UCSD-AML1 (cell line): ENCODE measurements around the gene NBPF3.
"Not testable (repeated sequence)": the region's sequence is repeated elsewhere in the genome, so short reads cannot be mapped to it uniquely, and the experiment has no call there.

Experiments
- DNase-seq: peaks from one replicate; lab custom pipeline; 2025; ENCODE audit not compliant: unreplicated experiment; lab: John Stamatoyannopoulos, UW

NBPF3 gene

DNA sequence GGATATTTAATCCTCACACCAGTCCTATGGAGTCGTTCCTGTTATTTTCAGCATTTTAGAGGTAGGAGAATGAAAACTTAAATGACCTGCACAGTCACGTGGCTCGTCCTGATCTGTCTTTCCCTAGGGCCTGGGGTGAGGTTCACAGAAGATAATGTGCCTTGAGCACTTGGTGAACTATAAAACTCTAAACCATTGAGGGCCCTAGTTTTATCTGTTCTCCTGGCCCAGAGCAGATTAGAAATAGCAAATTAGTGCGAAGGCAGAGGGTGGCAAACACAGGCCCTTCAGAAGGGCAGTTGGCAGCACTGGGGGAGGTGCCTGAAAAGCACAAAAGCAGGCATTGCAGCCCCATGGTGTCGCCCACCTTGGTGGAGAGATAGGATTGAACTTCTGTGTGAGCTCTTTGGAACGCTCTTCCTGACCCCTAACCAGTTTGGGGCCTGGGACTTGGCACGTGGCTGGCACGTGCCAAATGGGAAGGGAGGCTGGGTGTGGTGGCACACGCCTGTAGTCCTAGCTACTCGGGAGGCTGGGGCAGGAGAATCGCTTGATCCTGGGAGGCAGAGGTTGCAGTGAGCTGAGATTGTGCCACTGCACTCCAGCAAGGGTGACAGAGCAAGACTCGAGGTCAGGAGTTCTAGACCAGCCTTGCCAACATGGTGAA lies 1.2 kb upstream of the NBPF3 start:
- DNase-seq: not testable (repeated sequence)

DNA sequence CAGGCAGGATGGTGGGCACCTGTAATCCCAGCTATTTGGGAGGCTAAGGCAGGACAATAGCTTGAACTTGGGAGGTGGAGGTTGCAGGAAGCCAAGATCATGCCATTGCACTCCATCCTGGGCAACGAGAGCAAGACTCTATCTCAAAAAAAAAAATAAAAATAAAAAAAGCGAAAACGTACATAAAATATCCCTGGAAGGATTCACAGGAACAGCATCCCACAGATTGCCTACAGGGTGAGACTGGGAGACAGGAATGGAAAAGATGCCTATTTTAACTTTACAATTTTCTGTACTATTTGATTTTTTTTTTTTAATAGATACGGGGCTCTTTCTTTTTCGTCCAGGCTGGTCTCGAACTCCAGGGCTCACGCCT lies 604 bp upstream of the NBPF3 start:
- no peak for DNase-seq

DNA sequence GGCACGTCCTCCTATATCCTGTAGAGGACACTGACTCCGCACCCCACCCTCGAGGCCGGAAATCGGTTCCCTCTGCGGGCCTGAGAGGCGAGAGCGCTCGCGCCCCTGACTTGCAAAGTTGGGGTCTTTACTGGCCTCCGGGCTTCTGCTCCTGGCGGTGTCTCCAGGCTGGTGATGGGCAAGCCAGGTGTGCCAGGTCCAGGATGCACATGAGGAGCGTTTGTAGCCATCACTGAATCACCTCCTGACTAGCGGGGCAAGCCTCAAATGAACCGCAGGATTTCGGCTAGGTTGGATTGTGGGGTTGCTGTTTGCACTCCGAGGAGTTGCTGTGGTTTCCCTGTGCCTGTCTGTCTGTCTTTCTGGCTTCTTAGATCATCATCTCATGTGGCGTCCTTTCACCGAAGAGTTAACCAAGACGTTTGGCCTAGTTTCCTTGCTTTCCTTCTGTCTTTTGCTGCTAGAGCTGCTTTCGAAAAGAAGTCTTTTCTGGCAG lies 741 bp downstream of the NBPF3 start:
- DNase-seq: not testable (repeated sequence)

DNA sequence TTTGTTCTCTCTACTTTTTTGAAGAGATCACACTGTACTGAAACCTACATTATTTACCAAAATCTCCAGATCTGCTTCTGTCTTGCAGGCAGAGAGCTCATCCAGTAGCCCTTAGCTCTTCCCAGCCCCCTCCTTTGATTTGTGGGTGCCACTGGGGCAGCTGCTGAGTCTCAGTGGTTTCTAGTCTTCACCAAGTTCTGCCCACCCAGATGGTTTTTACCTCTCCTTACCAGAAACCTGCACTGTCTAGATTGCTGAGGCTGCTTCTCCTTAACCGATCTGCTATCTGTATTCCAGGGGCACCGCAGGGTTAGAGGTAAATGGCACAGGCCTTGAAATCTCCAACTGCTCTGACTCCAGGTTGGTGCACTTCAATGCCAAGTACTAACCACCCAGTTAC lies 6.7 kb downstream of the NBPF3 start:
- not testable (repeated sequence) for DNase-seq

DNA sequence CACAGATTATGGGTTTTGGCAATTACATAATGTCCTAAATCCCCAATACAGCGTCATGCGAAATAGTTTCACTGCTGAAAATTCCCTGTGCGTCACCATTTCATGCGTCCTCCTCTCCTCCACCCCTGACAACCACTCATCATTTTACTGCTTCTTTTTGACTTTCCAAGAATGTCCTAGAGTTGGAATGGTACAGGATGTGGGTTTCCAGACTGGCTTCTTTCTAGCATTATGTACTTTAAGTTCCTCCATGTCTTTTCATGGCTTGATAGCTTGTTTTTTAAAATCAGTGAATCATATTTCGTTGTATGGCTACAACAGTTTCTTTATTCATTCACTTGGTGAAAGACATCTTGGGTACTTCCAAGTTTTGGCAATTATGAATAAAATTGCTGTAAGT lies 7.4 kb downstream of the NBPF3 start:
- DNase-seq: no peak

DNA sequence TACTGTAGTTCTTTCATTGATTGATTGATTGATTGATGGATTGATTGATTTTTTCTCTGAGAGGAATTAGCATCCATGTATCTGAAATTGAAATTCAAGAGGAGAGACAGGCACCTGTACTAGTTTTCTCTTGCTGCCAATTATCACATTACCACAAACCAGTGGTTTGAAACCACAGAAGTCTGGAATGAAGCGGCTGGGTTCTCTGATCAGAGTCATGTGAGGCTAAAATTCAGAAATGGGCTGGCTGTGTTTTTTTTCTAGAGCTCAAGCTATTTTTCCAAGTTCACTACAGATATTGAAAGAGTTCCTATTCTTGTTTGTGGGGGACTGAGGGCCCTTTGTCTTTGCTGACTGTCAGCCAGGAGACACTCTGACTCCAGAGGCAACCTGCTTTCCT lies 10.0 kb downstream of the NBPF3 start:
- no peak for DNase-seq

DNA sequence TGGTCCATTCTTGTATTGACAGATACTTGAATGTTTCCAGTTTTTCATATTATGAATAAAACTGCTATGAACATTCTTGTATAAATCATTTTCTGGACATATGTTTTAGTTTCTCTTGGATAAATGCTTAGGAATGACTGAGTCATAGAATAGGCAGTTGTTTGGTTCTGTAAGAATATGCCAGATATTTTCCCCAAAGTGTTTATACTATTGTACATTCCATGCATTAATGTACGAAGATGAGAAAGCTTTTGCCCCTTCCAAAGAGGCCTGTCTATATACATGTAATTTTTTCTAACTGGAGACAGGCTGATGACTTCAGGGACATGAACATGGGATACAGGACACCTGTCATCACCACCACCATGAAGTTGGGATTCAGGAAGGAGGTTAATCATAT lies 11.3 kb downstream of the NBPF3 start:
- no peak for DNase-seq

DNA sequence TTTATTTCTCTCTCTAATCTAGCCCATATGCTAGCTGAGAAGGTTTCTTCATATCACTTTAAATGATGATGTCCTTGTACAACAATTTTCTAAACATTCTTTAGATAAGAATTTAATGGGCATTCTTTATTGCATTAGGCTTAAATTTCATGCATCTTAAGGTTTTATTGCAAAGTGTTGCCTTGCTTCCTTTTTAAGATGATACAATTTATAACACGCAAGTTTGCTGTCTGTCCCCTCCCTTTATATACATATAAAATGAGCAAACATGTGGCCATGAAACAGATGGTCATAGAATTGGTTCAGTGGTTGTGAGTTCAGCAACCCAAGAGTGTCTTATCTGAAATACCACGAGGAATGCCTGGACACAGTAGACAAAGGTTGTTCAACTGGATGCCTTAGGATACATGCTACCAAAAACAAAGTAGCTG lies 12.1 kb downstream of the NBPF3 start:
- DNase-seq: no peak

DNA sequence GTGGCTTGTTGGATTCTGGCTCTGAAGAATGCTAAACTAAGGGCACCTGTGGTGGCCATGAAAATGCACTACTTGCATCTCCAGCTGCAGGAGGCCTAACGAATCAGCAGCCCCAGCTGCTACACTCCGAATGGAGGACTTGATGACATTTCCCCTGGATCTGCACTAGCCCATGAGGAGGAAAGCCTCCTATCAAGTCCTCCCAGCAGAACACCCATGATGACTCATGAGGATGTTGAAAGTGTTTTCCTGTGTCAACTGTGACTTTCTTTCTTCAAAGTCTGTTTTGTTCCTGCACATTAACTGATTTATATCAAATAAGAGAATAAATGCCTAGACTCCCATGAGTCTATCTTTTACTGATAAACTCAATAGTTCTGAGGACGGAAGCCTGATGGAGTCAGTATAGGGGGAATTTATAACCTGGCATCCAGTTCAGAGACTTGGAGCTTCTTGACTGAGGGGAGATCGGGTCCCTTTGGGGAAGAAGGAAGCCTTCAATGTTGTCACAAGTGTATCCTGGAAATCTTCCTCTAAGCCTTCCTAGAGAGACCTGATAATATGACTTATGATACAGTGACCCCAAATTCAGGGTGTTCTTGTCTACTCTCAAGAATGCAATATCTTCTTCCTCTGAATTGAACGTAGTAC lies 14.2 kb downstream of the NBPF3 start:
- peak; percentile 51 for DNase-seq

DNA sequence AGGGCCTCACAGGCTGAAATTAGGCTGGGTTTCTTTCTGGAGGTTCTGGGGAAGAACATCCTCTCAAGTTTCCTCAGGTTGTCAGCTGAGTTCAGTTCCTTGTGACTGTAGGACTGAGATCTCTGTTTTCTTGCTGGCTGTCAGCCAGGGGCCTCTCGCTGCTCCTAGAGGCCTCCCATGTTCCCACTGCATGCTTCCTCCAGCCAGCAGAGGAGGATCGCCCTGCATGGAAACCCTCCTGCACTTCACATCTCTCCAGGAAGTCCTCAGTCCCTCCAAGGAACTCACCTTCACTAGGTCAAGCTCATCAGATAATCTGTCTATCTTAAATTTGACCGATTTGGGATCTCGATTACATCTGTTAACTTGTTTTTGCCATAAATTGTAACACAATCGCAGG lies 15.0 kb downstream of the NBPF3 start:
- not testable (repeated sequence) for DNase-seq

DNA sequence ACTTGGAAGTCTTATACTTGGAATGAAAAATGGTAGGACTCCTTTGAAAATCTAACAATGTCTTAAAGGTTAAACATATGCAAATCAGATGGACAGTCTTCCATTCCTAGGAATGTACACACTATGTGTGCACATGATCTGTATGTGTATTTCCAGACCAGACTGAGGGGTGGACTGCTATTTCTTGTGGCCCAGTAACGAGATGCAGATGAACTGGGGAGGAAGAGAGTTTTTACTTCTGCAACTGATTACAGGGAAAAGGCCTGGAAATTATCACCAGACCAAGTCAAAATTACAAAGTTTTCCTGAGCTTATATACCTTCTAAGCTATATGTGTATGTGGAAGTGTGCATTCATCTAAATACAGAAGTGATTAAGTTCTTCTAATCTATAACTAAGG lies 17.7 kb downstream of the NBPF3 start:
- no peak for DNase-seq

DNA sequence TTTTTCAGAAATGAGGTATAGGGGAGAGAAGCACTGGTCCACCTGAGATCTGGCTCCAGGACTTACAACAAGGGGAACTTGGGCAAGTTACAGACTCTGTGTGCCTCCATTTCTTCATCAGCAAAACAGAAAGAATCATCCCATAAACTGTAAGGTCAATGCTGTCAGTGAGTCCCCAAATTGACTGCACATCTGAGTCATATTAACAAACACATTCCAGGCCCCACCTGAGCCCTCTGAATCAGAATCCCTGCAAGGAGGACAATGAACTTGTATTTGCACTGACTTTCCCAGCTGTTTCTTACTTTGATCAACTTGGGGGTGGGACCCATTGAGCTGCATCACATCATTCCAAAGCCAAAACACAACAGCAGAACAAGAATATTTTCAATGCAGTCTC lies 25.2 kb downstream of the NBPF3 start:
- DNase-seq: not testable (repeated sequence)

DNA sequence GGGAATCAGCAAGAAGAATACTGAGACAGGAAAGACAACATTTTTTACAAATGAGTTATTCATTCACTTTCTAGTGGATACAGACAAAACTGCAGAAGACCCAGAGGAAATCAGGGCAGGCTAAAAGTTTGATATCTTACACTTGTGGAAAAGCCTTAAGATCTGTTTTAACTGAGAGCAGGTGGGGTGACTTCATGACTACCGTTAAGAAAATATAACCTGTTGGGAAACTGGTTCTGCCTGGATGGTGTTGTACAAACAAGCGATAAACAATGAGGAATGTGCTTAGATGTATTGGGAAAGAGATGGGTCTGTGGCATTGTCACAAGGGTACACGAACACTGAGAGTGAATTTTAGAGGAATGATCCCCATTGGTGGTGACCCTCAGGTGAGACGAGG lies 28.0 kb downstream of the NBPF3 start:
- not testable (repeated sequence) for DNase-seq

DNA sequence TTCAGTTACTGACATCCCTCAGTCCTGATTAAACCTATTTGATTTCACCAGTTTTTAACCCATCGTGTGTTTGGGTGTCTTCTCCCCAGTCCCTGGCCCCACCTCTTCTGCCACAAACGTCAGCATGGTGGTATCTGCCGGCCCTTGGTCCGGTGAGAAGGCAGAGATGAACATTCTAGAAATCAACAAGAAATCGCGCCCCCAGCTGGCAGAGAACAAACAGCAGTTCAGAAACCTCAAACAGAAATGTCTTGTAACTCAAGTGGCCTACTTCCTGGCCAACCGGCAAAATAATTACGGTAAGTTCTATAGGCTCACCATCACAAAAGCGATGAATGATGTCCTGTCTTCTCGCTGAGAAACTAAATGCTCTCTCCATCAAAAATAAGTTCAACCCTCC lies 28.7 kb downstream of the NBPF3 start:
- peak; percentile 66 for DNase-seq

DNA sequence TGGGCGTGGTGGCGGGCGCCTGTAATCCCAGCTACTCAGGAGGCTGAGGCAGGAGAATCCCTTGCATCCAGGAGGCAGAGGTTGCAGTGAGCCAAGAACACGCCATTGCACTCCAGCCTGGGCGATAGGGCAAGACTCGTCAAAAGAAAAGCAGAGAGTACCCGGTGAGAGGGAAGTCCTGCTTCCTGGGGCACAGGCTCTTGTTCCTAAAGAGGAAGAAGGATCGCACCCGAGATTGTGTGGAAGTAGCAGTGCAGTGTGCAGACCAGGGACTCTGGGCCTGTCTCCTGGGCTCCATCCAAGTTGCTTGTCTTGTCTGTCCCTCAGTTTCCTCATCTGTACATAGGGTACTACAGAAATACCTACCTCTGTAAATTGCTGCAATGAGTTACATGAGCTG lies 29.6 kb downstream of the NBPF3 start:
- no peak for DNase-seq

DNA sequence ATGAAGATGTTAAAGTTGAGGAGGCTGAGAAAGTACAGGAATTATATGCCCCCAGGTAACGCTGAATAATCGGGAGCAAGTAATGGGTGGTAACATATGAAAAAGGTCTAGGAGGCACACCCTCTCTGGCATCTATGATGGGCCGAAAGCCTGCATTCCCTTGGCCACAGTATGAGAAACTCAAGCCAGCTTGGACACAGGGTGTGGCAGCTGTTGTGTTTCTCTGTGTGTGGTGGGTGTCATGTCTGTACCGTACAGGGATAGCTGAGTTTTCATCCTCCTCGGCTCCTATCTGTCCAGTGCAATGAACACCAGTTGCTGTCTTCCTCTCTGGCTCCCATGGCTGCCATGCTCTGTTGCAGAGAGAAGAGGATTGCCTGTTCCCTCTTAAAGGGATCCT lies 32.9 kb downstream of the NBPF3 start:
- no peak for DNase-seq

DNA sequence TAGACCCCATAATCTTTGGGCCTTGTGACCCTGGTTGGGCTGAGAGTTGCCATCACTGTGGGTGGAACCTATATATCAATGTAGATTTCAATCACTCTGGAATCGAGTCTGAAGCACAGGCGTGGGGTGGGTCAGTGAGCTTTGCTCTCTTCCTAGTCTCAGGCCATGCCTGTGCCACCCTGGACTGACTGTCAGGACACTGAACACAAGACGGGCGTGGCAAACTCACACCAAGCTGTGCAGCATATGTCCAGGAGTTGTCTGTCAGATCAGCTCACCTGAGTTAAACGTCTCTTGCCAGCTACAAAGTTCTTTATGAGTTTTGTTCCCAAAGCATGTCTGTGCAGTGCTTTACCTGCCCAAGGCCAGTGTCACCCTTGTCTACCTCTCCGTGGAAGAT lies 38.4 kb downstream of the NBPF3 start:
- no peak for DNase-seq

DNA sequence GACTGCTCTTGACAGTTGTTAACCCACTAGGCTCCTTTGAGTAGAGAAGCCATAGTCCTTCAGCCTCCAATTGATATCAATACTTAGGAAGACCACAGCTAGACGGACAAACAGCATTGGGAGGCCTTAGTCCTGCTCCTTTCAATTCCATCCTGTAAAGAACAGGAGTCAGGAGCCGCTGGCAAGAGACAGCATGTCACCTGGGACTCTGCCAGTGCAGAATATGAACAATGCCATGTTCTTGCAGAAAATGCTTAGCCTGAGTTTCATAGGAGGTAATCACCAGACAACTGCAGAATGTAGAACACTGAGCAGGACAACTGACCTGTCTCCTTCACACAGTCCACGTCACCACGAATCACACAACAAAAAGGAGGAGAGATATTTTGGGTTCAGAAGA lies 43.9 kb downstream of the NBPF3 start:
- DNase-seq: not testable (repeated sequence)

DNA sequence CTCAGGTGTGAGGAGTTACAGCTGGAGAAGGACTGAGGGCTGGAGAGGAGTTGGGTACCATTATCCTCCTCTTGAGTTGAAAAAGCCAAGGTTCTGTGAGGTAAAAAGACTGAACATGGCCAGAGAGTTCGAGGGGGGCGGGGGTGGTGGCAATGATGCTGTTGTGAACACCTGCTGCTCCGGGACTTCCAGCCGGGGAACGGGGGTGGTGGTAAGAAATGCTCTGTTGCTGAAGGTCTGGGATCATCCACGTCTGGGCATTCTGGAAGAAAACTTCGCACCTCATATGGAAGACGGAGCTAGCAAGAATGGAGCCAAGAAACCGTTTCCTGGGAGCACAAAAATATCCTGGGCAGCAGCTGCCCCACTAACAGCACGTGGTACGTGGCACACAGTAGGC lies 49.2 kb downstream of the NBPF3 start:
- DNase-seq: no peak

DNA sequence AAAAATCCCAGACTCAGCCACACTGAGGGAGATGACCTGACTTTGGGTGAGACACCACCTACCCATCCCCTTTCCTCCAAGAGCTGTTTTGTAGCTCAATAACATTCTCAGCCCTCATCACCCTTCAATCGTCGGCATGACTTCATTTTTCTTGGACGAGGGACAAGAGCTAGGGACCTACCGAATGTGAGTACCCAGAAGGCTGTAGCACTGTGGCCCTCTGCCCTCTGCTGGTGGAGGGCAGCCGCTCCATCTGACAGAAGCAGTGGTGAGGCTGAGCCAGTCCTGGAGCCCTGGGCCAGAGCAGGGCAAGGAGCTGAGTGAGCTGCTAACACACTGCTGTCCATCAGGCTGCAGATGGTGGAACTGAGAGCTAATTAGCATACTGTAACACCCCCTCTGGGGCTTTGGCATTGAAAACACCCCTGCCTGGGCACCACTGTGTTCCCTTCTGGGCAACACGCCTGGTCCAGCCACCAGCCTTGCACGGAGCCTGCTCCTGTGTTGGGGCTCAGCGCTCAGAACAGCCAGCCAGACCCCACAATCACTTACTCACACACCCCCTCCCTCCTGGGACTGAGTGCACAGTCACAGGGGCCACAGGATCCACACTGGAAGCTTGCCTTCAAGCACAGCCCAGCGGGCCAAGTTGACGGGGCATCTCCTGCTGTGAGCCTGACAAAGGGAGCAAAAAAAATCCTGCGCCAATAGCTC lies 51.0 kb downstream of the NBPF3 start:
- DNase-seq: peak; percentile 58

DNA sequence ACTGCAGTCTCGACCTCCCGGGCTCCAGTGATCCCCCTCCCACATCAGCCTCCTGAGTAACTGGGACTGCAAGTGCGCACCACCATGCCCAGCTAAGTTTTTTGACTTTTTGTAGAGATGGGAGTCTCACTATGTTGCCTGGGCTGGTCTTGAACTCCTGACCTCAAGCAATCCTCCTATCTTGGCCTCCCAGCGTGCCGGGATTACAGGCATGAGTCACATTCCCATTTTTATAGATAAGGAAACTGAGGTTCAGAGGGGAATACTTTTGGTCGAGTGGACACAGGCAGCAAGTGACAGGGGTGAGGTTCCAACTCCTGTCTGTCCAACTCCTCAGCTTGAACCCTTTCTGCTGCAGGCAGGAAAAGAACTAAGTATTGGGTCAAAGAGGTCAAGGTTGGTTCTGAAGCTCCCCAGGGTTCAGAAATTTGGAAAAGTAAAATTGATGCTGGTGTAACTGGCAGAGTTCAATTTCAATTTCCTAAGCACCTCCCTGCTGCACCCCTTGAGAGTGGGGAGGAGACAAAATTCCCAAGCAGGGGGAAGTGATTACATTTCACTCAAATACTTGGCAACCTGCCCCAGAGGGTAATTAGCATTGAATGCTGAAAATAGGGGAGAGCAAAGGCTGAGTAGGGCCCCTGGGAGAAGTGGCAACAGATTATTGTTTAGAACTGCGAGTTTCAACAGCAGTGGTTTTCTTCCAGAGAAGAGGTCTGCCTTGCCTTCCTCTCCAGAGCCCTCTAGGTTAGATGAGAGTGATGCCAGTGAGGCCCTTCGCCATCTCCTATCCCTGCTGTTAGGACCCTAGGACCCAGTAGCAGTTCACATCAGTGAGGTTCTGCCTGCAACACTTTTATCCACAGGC lies 51.8 kb downstream of the NBPF3 start:
- DNase-seq: no peak

DNA sequence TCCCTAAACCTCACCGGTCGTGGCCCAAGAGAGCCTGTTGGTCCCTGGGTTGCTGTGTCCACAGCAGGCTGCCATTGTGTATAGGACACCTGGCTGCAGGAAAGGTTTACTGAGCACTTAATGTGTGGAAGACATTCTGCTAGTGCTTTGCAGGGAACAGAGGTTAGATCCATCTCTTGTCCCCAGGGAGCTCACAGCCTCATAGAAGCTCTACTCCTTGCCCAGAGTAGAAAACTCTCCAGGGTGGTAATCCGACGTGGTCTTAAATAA lies 52.4 kb downstream of the NBPF3 start:
- no peak for DNase-seq
